ENCODE data around the gene C9orf57. TPM values are rescaled to one million over a fixed set of nuclear protein-coding genes. Genes with fewer than 3 reads are reported as not detected.
"Not testable (repeated sequence)": the region's sequence is repeated elsewhere in the genome, so short reads cannot be mapped to it uniquely, and the experiment has no call there.

The C9orf57 gene
- total and polyA plus RNA-seq, 2 of the 13 experiments (the other 11 are each of a cell fraction or from before 2014, with no cell fraction given): 0.09 TPM; not detected in 1

DNA sequence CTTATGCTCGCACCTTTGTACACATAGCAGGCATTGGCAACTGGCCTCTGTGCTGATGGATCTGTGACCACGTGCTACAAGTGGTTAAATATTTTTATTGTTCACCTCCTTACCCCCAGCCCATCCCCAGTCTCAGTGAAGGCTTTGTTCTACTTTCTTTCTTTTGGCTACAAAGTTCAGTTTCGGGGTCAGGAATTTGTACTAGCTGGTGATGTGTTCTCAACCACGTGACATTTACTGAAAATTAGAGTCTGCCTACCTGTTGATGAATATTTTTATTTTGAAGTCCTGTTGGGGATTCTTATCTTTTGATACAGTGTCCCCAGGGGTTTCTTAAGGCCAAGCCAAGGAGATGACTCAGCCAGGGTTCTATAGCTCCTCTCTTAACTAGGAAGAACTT is 47.8 kb downstream of the C9orf57 start (continued):
- TF ChIP-seq FOXP4 (CRISPR knock-in tag; IDR thresholded peaks at IDR 0.05) (no peak), KAT8 (CRISPR knock-in tag; IDR thresholded peaks at IDR 0.05) (no peak), RAD51 (IDR thresholded peaks at IDR 0.05; ENCODE audit: borderline replicate concordance) (peak; percentile 64; the same call in 1 of the 2 replicates), PHF5A (CRISPR knock-in tag; IDR thresholded peaks at IDR 0.05; ENCODE audit: low read depth, unreplicated experiment) (no peak), GABPA (IDR thresholded peaks at IDR 0.05; ENCODE audit: low read depth, low read length) (no peak), GABPA (CRISPR knock-in tag; IDR thresholded peaks at IDR 0.05; ENCODE audit: low read depth) (no peak), ZNF24 (IDR thresholded peaks at IDR 0.05) (no peak), ZNF230 (CRISPR knock-in tag; IDR thresholded peaks at IDR 0.05) (no peak), GATAD2A (CRISPR knock-in tag; IDR thresholded peaks at IDR 0.05) (0 out of 2 replicates have a peak, but pooled peaks have one; percentile 16), HOMEZ (CRISPR knock-in tag; IDR thresholded peaks at IDR 0.05; ENCODE audit: low read depth) (no peak)

- WGBS (ENCODE audit: low lambda C conversion rate): 64% methylated on average over 15 of the region's 20 CpGs
- H3K4me1 ChIP-seq (ENCODE audit: insufficient read depth, low read length): peaks cover 25% of the 10 kb centered on the region
- ATAC-seq; H3K27ac ChIP-seq (ENCODE audit: extremely low read length, insufficient read depth, low read length); BruUV-seq (replicated peaks); H3K36me3 ChIP-seq (replicated peaks in 1 of 2; ENCODE audit: control insufficient read depth in 1 of 2, insufficient read depth in 2 of 2, low read length in 2 of 2); H3K79me2 ChIP-seq (ENCODE audit: insufficient read depth, low read length); H2AFZ ChIP-seq (ENCODE audit: low read length); DNase-seq (ENCODE audit: low spot score); POLR2A ChIA-PET; H3K9ac ChIP-seq (ENCODE audit: insufficient read depth, low read depth, low read length); CTCF ChIA-PET (ENCODE audit: low intra/inter-chr PET ratio, low total read pairs); intact Hi-C loops (cut with micrococcal nuclease; ENCODE audit: unreplicated experiment); H3K9me3 ChIP-seq (ENCODE audit: low read length); H3K27me3 ChIP-seq (ENCODE audit: control insufficient read depth in 1 of 2, insufficient read depth in 2 of 2, low read length in 2 of 2); H3K4me3 ChIP-seq (replicated peaks in 1 of 3; ENCODE audit: insufficient read depth in 1 of 3, low read depth in 2 of 3, low read length in 3 of 3); H3K4me2 ChIP-seq (ENCODE audit: low read depth, low read length); FAIRE-seq; H4K20me1 ChIP-seq (ENCODE audit: insufficient read depth, low read length); in situ Hi-C loops (cut with HindIII; ENCODE audit: extremely low pct_ligation_motif_present, low pct_unique_long_range_greater_than_20kb): not testable (repeated sequence)
These were observed 52.7 kb downstream of the C9orf57 start for GRCh38 chr9:72007726-72008125.

Measured in HepG2 (cell line).